Measurements from ENCODE around the gene EDARADD. TPM values are rescaled to one million over a fixed set of nuclear protein-coding genes. Genes with fewer than 3 reads are reported as not detected.

EDARADD gene
- total RNA-seq, 4 donors from 2014 or later = 0.27 to 1.7 (median 0.31) TPM; not detected in 1

GRCh38 chr1:236426215-236426614, 32.1 kb downstream of the EDARADD start:
- WGBS, 2 donors (ENCODE audit: low coverage in 1 of 2) = 83 to 96% methylated on average over 1 to 2 of the region's 3 CpGs
- no peak for TF ChIP-seq POLR2AphosphoS5 (IDR thresholded peaks at IDR 0.05)
- H3K9me3 ChIP-seq = no peaks in the 10 kb centered on the region
- H3K36me3 ChIP-seq = no peaks in the 10 kb centered on the region
- H3K4me3 ChIP-seq = no peak overlapping the region
- no peaks in the 10 kb centered on the region for H3K4me1 ChIP-seq
- ATAC-seq = no peak
- no peak overlapping the region for H3K27ac ChIP-seq
- no peaks in the 10 kb centered on the region for H3K27me3 ChIP-seq

- Histone ChIP-seq H3K4me3 (no peak overlapping the region), H3K36me3 (no peaks in the 10 kb centered on the region), H3K27ac (no peak overlapping the region), H3K27me3 (no peaks in the 10 kb centered on the region), H3K9me3 (no peaks in the 10 kb centered on the region), H3K4me1 (no peaks in the 10 kb centered on the region)
- TF ChIP-seq POLR2A (IDR thresholded peaks at IDR 0.05) (no peak), EP300 (IDR thresholded peaks at IDR 0.05) (no peak), POLR2AphosphoS5 (IDR thresholded peaks at IDR 0.05) (no peak), CTCF (IDR thresholded peaks at IDR 0.05) (no peak)
- ATAC-seq = no peak
Observed at GRCh38 chr1:236429715-236430274, 35.7 kb downstream of the EDARADD start.

GRCh38 chr1:236433819-236434315, 39.8 kb downstream of the EDARADD start:
- no peak for ATAC-seq
- Histone ChIP-seq H3K36me3 (no peaks in the 10 kb centered on the region), H3K27ac (no peak overlapping the region), H3K27me3 (no peaks in the 10 kb centered on the region), H3K4me3 (no peak overlapping the region), H3K9me3 (no peaks in the 10 kb centered on the region), H3K4me1 (no peaks in the 10 kb centered on the region)
- no peak for TF ChIP-seq EP300 (IDR thresholded peaks at IDR 0.05)
- TF ChIP-seq CTCF (IDR thresholded peaks at IDR 0.05) = no peak
- no peak for TF ChIP-seq POLR2A (IDR thresholded peaks at IDR 0.05)
- no peak for TF ChIP-seq POLR2AphosphoS5 (IDR thresholded peaks at IDR 0.05)
- WGBS, 2 donors (ENCODE audit: low coverage in 1 of 2) = 93 to 96% methylated on average over 5 of the region's 6 CpGs

GRCh38 chr1:236438614-236439013, 44.5 kb downstream of the EDARADD start:
- ATAC-seq = no peak
- Histone ChIP-seq H3K4me3 (no peak overlapping the region), H3K36me3 (no peaks in the 10 kb centered on the region), H3K27ac (no peak overlapping the region), H3K9me3 (peaks cover 0 to 8% (median 0%) of the 10 kb centered on the region in 3 donors), H3K4me1 (no peaks in the 10 kb centered on the region), H3K27me3 (no peaks in the 10 kb centered on the region)
- TF ChIP-seq POLR2A (IDR thresholded peaks at IDR 0.05) (no peak), EP300 (IDR thresholded peaks at IDR 0.05) (no peak), POLR2AphosphoS5 (IDR thresholded peaks at IDR 0.05) (no peak), CTCF (IDR thresholded peaks at IDR 0.05) (no peak)
- 84 to 91% methylated on average over 7 to 9 of the region's 9 CpGs for WGBS, 2 donors (ENCODE audit: low coverage in 1 of 2)

GRCh38 chr1:236440373-236440772, 46.3 kb downstream of the EDARADD start:
- Histone ChIP-seq H3K4me3 (no peak overlapping the region), H3K4me1 (no peaks in the 10 kb centered on the region), H3K27ac (no peak overlapping the region), H3K27me3 (no peaks in the 10 kb centered on the region), H3K36me3 (no peaks in the 10 kb centered on the region), H3K9me3 (peaks cover 0 to 17% (median 0%) of the 10 kb centered on the region in 3 donors)
- no peak for ATAC-seq
- WGBS, 2 donors (ENCODE audit: low coverage in 1 of 2) = 77% methylated on average over 2 of the region's 2 CpGs; no CpG with 5 or more reads in 1 of the 2 donors
- TF ChIP-seq POLR2A (IDR thresholded peaks at IDR 0.05) (no peak), CTCF (IDR thresholded peaks at IDR 0.05) (no peak), EP300 (IDR thresholded peaks at IDR 0.05) (no peak), POLR2AphosphoS5 (IDR thresholded peaks at IDR 0.05) (no peak)

All from gastroesophageal sphincter (tissue), 4 donors.